ENCODE data around the gene EN2.

Gene EN2

GRCh38 chr7:155455776-155456737, 1.9 kb upstream of the EN2 start:
- H3K36me3 ChIP-seq (ENCODE audit: insufficient read depth, low read length) = no peaks in the 10 kb centered on the region
- no peak overlapping the region for H3K27ac ChIP-seq (ENCODE audit: low read length)
- peaks cover 12% of the 10 kb centered on the region for H3K27me3 ChIP-seq (ENCODE audit: insufficient read depth, low read length, poor library complexity)
- DNase-seq (no peak), ATAC-seq (ENCODE audit: insufficient read depth, low read depth) (no peak)
- no peaks in the 10 kb centered on the region for H3K9me3 ChIP-seq (ENCODE audit: insufficient read depth, low read length, severe bottlenecking)
- H3K4me2 ChIP-seq (ENCODE audit: insufficient read depth, low read length) = no peak overlapping the region
- H4K20me1 ChIP-seq (ENCODE audit: insufficient read depth, low read length) = no peaks in the 10 kb centered on the region
- no peak overlapping the region for H2AFZ ChIP-seq (ENCODE audit: low read depth, low read length)
- H3K9ac ChIP-seq (ENCODE audit: low read depth, low read length) = no peak overlapping the region
- no peaks in the 10 kb centered on the region for H3K79me2 ChIP-seq (ENCODE audit: insufficient read depth, low read length)
- TF ChIP-seq EZH2 (IDR thresholded peaks at IDR 0.05; ENCODE audit: borderline replicate concordance, low read depth, low read length, severe bottlenecking) (no peak), CTCF (IDR thresholded peaks at IDR 0.05; ENCODE audit: borderline replicate concordance, extremely low read depth, low read length, poor library complexity, severe bottlenecking) (no peak)
- no peak overlapping the region for H3K4me3 ChIP-seq (ENCODE audit: low read depth in 1 of 2, low read length in 2 of 2)
- no peaks in the 10 kb centered on the region for H3K4me1 ChIP-seq (ENCODE audit: insufficient read depth, low read length)

GRCh38 chr7:155456738-155457543, 988 bp upstream of the EN2 start:
- Histone ChIP-seq H3K9me3 (ENCODE audit: insufficient read depth, low read length, severe bottlenecking) (no peaks in the 10 kb centered on the region), H3K27me3 (ENCODE audit: insufficient read depth, low read length, poor library complexity) (peaks cover 9% of the 10 kb centered on the region), H3K4me3 (ENCODE audit: low read depth in 1 of 2, low read length in 2 of 2) (no peak overlapping the region), H3K27ac (ENCODE audit: low read length) (no peak overlapping the region), H3K4me1 (ENCODE audit: insufficient read depth, low read length) (no peaks in the 10 kb centered on the region), H3K36me3 (ENCODE audit: insufficient read depth, low read length) (no peaks in the 10 kb centered on the region), H3K4me2 (ENCODE audit: insufficient read depth, low read length) (no peak overlapping the region), H2AFZ (ENCODE audit: low read depth, low read length) (no peak overlapping the region), H4K20me1 (ENCODE audit: insufficient read depth, low read length) (no peaks in the 10 kb centered on the region), H3K79me2 (ENCODE audit: insufficient read depth, low read length) (no peaks in the 10 kb centered on the region), H3K9ac (ENCODE audit: low read depth, low read length) (no peak overlapping the region)
- no peak for ATAC-seq (ENCODE audit: insufficient read depth, low read depth)
- TF ChIP-seq CTCF (IDR thresholded peaks at IDR 0.05; ENCODE audit: borderline replicate concordance, extremely low read depth, low read length, poor library complexity, severe bottlenecking) (no peak), EZH2 (IDR thresholded peaks at IDR 0.05; ENCODE audit: borderline replicate concordance, low read depth, low read length, severe bottlenecking) (no peak)
- DNase-seq = no peak

- Histone ChIP-seq H3K27me3 (ENCODE audit: insufficient read depth, low read length, poor library complexity) (peaks cover 5% of the 10 kb centered on the region), H3K36me3 (ENCODE audit: insufficient read depth, low read length) (no peaks in the 10 kb centered on the region), H3K27ac (ENCODE audit: low read length) (no peak overlapping the region), H2AFZ (ENCODE audit: low read depth, low read length) (no peak overlapping the region), H3K9me3 (ENCODE audit: insufficient read depth, low read length, severe bottlenecking) (no peaks in the 10 kb centered on the region), H3K79me2 (ENCODE audit: insufficient read depth, low read length) (no peaks in the 10 kb centered on the region), H3K4me3 (ENCODE audit: low read depth in 1 of 2, low read length in 2 of 2) (no peak overlapping the region), H3K9ac (ENCODE audit: low read depth, low read length) (no peak overlapping the region), H3K4me2 (ENCODE audit: insufficient read depth, low read length) (no peak overlapping the region), H3K4me1 (ENCODE audit: insufficient read depth, low read length) (no peaks in the 10 kb centered on the region), H4K20me1 (ENCODE audit: insufficient read depth, low read length) (no peaks in the 10 kb centered on the region)
- ATAC-seq (ENCODE audit: insufficient read depth, low read depth) = no peak
- no peak for TF ChIP-seq CTCF (IDR thresholded peaks at IDR 0.05; ENCODE audit: borderline replicate concordance, extremely low read depth, low read length, poor library complexity, severe bottlenecking)
- TF ChIP-seq EZH2 (IDR thresholded peaks at IDR 0.05; ENCODE audit: borderline replicate concordance, low read depth, low read length, severe bottlenecking) = no peak
- DNase-seq = no peak
Observed at GRCh38 chr7:155457544-155458110, 302 bp upstream of the EN2 start.

Measured in DND-41 (cell line).